Measurements from ENCODE around the gene EDN2.

The EDN2 gene

GRCh38 chr1:41484402-41485241 is at the start of gene EDN2:
Gene EDN2, minus strand, starts transcription at chr1:41484683. Its CDS starts 82 bp downstream, at chr1:41484601.
- no peak for DNase-seq

DNA sequence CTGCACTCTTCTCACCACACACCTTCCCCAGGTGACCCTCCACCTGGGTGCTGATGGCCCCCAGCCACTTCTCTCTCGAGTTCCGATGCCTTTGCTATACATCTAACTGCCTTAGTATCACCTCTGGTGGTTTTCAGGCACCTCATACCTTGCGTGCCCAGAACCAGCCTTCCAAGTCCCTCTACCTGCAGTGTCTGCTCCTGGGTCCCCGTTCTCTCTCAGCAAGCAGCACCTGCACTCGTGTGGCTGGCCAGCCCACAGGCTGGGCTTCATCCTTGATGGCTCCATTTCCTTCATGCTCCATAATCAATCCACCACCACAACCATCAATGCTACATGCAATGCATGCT is 49.2 kb upstream of the EDN2 start:
- no peak for DNase-seq

DNA sequence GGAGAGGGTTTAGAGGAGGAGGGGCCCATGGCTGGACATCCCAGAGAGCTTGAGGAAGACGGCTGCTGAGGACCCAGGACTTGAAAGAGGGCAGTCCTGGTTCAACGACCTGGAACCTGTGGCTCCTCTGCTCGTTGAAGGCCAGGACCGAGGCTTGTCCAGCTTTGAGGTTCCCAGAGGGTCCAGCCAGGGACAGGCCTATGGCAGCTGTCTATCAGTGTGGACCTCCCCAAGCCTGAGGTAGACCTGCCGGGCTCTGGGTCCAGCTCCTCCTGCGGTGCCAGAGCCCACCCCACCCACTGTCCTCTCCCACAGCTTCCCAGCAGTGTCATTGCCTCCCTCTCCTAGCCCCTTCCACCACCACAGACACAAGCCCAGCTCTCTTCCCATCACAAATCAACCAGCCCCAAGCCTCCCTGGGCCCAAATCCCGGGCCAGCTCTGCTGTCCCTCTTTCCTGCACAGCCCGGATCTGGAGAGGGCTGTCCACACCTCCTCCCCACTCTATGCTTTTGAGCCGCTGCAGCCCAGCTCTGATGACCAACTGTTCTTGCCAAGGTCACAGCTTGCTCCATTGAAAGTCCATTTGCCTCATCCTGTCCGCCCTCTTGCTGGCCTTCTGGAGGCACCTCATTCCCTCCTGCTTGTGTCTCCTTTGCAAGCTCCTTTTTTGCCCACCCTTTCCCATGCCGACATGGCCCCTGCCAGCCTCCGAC is 48.7 kb upstream of the EDN2 start:
- DNase-seq = no peak

DNA sequence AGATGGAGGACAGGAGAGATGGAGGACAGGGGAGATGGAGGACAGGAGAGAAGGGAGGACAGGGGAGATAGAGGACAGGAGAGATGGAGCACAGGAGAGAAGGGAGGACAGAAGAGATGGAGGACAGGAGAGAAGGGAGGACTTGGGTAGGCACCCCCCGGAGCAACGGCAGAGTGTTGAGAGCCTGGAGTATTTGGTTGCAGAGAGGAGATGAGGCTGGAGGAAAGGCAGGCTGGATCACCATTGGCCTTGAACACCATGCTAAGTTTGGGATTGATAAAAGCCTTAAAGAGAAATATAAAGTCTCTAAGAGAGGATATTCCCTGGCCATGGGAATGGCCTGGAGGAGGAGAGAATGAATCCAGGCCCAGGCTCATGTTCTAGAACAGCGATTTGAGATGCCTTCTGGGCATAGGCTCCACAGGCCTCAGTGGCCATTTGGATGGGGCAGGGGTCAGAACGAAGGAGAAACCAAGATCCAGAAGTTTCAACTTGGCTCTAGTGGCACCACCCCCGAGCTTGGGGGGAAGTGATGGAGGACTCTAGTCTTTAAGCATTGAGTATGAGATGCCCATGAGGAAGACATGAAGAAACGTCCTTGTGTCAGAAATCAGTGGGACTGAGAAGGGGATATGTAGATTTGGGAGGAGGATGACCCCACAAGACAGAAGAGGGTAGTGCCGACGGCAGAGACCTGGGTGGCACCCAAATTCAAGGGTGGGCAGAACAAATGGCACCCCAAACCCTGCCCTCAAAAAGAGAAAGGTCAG is 47.9 kb upstream of the EDN2 start:
- DNase-seq = no peak

DNA sequence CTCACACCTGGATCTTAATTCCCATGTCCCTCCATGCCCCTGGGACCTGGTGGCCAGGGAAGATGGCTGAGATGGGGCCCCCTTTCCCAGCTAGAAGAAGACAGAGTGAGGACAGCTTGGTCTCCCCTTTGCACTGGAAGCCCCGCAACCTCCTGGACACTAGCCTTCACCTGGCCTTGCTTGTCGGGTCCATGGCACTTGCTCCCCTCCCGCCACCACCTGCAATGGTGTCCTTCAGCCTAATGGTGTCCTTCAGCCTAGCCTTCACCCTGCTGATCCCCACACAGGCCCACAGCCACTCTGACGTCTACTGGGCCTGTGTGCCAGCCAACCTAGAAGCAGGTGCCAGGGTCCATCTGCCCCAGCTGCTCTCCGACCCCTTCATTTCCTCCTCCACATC is 45.9 kb upstream of the EDN2 start:
- DNase-seq = no peak

DNA sequence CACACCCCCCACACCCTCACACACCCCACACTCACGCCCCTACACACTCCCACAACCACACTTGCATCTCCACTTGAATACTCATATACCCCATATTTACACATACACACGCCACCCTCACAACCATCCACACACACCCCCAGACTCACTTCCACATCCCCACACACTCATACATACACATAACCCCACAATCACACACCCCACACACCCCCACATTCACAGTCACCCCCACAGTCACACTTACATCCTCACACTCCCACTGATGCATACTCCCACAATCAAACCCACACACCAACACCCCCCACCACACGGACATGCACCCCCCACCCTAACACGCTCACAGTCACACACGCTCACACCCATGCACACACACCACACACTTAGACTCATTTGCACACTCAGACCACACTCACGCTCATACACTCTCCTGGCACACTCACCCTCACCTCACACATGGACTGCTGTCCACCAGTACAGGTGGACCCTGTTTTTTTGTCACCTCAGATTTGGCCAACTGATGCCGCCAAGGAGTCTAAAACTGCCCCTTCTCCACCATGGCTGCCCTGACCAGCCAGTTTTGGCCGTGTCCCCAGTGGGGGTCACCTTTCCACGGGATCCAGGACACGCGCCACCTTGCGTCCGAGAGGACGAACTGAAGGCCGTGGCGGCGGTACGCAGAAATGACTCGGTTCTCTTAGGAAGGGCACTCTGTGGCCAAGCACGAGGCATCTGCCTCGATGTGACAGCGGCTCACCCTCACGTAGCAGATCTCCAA is 45.3 kb upstream of the EDN2 start:
- DNase-seq = no peak

DNA sequence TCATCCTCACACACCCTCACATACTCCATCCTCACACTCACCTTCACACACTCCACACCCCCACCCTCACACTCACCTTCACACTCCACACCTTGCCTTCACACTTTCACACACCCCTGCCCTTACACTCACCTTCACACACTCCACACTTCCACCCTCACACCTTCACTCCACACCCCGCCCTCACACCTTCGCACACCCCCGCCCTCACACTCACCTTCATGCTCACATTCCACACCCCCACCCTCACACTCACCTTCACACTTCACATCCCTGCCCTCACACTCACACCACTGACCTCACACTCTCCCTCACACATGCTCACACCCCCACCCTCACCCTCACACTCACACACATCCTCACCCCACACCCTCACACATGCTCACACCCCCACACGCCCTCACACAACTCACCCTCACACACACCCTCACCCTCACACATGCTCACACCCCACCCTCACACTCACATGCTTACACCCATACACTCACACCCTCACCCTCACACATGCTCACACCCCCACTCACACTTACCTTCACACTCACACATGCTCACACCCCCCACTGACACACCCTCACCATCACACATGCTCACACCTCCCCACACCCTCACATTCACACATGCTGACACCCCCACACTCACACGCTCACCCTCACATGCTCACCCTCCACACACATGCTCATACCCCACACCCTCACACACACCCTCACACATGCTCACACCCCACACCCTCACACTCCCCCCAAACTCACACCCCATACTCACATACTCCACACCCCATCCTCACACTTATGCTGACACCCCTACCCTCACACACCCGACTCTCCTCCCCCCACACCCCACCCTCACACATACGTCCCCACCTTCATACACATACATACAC is 44.5 kb upstream of the EDN2 start:
- DNase-seq = no peak

GRCh38 chr1:41528106-41528505 is 43.6 kb upstream of the EDN2 start:
- no peak for DNase-seq

GRCh38 chr1:41526956-41527561 is 42.6 kb upstream of the EDN2 start:
- no peak for DNase-seq

DNA sequence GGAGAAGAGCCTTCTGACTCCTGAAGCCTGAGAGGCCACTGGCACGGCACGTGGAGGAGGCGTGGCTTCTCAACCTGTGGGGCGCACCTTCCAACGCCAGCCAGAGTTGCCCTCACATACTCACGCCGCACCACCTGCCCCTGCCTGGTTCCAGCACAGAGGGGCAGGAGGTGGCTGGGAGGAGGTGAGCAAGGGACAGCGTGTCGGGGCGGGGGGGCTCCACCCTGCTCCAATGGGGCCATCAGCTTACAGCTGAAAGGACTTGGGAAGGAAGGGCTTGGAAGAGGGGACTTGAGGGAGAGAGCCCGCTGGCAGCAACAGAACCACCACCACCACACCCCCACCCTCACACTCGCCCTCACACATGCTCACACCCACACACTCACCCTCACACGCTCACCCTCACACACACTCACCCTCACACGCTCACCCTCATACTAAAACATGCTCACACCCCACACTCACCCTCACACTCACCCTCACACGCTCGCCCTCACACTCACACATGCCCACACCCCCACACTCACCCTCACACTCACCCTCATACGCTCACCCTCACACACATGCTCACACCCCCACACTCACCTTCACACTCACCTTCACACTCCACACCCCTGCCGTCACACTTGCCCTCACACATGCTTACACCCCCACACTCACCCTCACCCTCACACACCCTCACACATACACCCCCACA is 41.6 kb upstream of the EDN2 start:
- DNase-seq = no peak

- DNase-seq = no peak
Measured at GRCh38 chr1:41524676-41525675, 40.5 kb upstream of the EDN2 start.

DNA sequence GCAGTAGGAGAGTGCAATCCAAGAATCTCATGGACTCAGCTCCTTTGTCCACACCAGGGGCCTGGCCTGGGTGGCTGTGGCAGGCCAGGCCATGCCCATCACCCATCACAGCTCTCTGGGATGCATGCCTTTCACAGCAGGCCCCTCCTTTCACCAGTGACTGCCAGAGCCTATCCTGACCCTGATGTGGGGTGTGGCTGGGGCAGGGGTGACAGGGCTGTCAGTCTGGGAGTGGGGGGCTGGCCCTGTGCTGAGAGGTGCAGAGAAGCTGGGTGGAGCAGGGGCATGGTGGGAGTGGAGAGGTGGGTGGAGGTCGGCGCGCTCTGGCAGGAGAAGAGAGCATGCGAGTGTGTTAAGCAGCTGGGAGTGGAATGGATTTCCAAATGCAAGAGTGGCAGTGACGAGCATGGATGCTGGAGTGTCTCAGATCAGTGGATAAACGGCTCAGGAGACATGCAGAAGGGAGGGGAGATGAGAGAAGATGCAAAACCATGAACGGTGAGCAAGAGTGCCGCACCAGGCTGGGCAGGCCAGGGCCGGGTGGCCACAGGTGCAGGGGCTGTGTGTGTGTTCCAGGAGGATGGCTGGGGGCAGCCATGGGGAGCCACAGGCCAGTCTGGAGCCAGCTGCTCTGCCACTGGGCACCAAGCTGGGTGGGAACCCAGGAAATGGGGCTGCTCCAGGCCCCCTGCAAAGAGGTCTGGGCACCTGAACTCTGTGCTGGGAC is 39.6 kb upstream of the EDN2 start:
- DNase-seq = no peak

DNA sequence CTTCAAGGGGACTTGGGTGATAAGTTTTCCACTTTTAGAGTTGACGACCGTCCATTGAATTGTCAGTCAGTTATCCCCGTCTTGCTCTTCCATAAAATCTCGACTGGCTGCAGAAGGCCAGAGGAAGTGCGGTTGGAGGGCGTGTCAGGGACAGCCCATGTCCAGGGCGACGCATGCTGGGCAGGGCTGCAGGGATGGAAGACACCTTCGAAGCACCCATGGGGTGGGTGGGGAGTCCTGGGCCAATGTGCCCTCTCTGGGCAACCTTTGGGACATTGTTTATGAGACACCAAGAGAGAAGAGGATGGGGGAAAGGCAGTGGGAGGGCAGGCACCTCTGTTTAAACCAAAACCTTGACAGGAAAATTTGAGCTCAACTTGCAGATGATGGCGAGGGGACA is 38.6 kb upstream of the EDN2 start:
- no peak for DNase-seq

DNA sequence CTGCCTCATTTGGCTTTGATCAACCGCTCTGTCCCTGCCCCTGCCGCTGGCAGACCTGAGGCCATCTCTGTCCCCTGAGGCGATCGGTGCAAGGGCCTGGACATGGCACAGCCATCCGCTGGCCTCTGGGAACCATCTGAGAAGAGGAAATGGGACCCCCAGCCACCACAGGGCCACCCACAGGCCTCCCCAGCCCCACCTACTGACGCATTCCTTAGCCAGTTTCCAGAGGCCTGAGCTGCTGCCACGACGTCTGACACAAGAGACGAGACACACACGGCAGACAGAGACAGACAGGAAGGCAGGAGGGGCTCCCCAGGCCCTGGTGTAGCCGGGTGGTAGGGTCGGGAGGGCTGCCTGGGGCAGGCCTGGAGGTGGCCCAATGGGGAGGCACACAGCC is 37.3 kb upstream of the EDN2 start:
- DNase-seq = no peak

- no peak for DNase-seq
Measured at GRCh38 chr1:41520951-41521752, 36.7 kb upstream of the EDN2 start.

DNA sequence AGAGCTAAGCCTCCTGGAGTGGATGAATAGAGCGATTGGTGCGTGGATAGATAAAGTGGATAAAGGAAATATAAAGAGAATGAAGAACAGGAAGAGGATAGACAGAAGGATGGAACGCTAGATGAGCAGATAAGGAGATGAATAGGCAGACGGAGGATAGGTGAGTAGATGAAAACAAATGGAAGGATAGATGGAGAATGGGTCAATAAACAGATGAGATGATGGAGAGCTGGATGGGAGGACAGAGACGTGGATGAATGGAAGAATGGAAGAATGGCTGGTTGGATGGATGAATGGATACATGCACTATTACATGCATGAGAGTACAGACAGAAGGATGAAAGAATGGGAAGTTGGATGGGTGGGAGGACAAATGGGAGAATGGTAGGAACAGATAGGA is 35.2 kb upstream of the EDN2 start:
- no peak for DNase-seq

DNA sequence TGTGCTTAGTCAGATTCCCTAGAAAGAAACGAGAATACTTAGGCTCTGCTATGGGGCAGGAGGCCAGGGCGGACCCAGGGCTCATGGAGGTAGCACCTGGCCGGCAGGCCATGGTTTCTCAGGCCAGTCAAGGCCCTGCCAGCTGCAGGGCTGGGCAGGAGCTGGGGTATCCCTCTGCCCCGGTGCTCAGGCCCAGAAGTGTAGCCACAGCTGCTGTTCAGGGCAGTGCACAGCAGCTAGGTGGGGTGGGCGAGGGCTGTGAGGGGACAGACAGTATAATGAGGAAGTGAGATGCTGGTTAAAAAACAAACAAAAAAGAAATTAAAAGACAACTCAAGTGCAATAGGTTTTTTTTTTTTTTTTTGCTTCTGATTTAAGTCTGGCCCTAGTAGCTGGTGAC is 34.0 kb upstream of the EDN2 start:
- no peak for DNase-seq

- DNase-seq = no peak
Measured at GRCh38 chr1:41517062-41517438, 32.6 kb upstream of the EDN2 start.

Measured in activated CD4-positive, alpha-beta T cell treated with anti-CD3 and anti-CD28 coated beads, Interleukin-10, Interleukin-2, amounts not matched to agents 100 ng/mL and 50 ng/mL, durations not matched to agents 16 hours and 8 hours (primary cell).